Thyroid gland (tissue), 4 donors: ENCODE data around the gene MECR.

Experiments
- CTCF ChIP-seq, 6 experiments: fragments of 200-600 bp in 3 of 6; fragments of 450-650 bp in 3 of 6; sonication (generic) in 3 of 6; IDR thresholded peaks; one replicate each; pipeline ENCODE4 v1.5.1; 2016 to 2019; ENCODE audit warnings: antibody characterized with exemption in 6 of 6, mild to moderate bottlenecking in 2 of 6, inconsistent platforms in 1 of 6, moderate library complexity in 1 of 6
- POLR2A ChIP-seq, 2 donors: fragments of 450-650 bp; IDR thresholded peaks; one replicate each; pipeline ENCODE4 v1.6.1; 2017; ENCODE audit warnings: antibody characterized with exemption in 2 of 2, mild to moderate bottlenecking in 2 of 2, moderate library complexity in 1 of 2

- TF ChIP-seq CTCF (IDR thresholded peaks at IDR 0.05) (no peak), POLR2A (IDR thresholded peaks at IDR 0.05) (no peak)
Measured at GRCh38 chr1:29254346-29254745, 23.6 kb upstream of the MECR start.
